GM12878 (cell line): ENCODE data around the gene CYB5R2. TPM values are rescaled to one million over a fixed set of nuclear protein-coding genes. Genes with fewer than 3 reads are reported as not detected.

Source experiments
- ATAC-seq: fragments of 200-7000 bp; cut with Tn5 transposase; 3 replicates; pipeline ENCODE4 v1.9.1; 2020; ENCODE audit warnings: mild to moderate bottlenecking, moderate library complexity
- BruUV-seq: library from RNA; stranded (reverse); fragments of 400-500 nt; replicated peaks from 2 replicates; lab custom pipeline; 2021; lab: Mats Ljungman, UMichigan
- CTCF ChIA-PET: fragments of 300-600 bp; sonication (Branson Sonifier 250); formaldehyde crosslinking; extraction: SDS; loops from one replicate; lab custom pipeline; 2021; ENCODE audit warnings: inconsistent platforms; lab: Yijun Ruan, JAX
- POLR2A ChIA-PET: fragments of 350-600 bp; formaldehyde crosslinking; extraction: SDS; loops from one replicate; lab custom pipeline; 2021; ENCODE audit warnings: inconsistent platforms; lab: Charles Lee
- RAD21 ChIA-PET: fragments of 300-600 bp; sonication (Branson Sonifier 250); formaldehyde crosslinking; loops from one replicate; lab custom pipeline; 2023; ENCODE audit warnings: antibody characterized with exemption; ENCODE audit not compliant: unreplicated experiment; lab: Charles Lee
- SMC1A ChIA-PET: fragments of 300-600 bp; sonication (Branson Sonifier 250); formaldehyde crosslinking; loops from one replicate; lab custom pipeline; 2023; ENCODE audit not compliant: unreplicated experiment, uncharacterized antibody; lab: Charles Lee
- DNase-seq: peaks from one replicate; pipeline ENCODE4 v3.0.0-alpha.2; 2011; ENCODE audit warnings: low read depth, low spot score
- FAIRE-seq: peaks from 3 replicates; lab custom pipeline; 2011; peaks lifted over from hg19 to GRCh38; lab: Jason Lieb, UNC
- H2AFZ ChIP-seq: 2 replicates; pipeline ENCODE4 v1.6.0; 2011; ENCODE audit warnings: low read depth, low read length, control low read depth; ENCODE audit not compliant: control insufficient read depth
- H3K27ac ChIP-seq: 2 replicates; pipeline ENCODE4 v1.5.1; 2011; ENCODE audit warnings: control low read depth; ENCODE audit not compliant: control insufficient read depth, insufficient read depth
- H3K27me3 ChIP-seq, 2 experiments: replicated peaks in 1 of 2; 2 replicates each; pipeline versions ENCODE4 v1.6.0 to v1.6.1; 2011; ENCODE audit warnings: low read length in 1 of 2; ENCODE audit not compliant: control insufficient read depth in 2 of 2, insufficient read depth in 2 of 2
- H3K36me3 ChIP-seq, 2 experiments: 2 replicates each; pipeline ENCODE4 v1.5.1; 2011; ENCODE audit warnings: low read length in 1 of 2; ENCODE audit not compliant: control insufficient read depth in 2 of 2, insufficient read depth in 2 of 2
- H3K4me1 ChIP-seq: 2 replicates; pipeline ENCODE4 v1.6.1; 2011; ENCODE audit warnings: mild to moderate bottlenecking, low read length, moderate library complexity, mixed read lengths; ENCODE audit not compliant: control insufficient read depth, insufficient read depth
- H3K4me2 ChIP-seq: 2 replicates; pipeline ENCODE4 v1.6.0; 2011; ENCODE audit warnings: control low read depth; ENCODE audit not compliant: control insufficient read depth, insufficient read depth
- H3K4me3 ChIP-seq: fragments of 200-600 bp; sonication (generic); 2 replicates; pipeline ENCODE4 v1.5.1; 2016
- H3K79me2 ChIP-seq: 2 replicates; pipeline ENCODE4 v1.6.0; 2011; ENCODE audit warnings: low read length; ENCODE audit not compliant: control insufficient read depth, insufficient read depth
- H3K9ac ChIP-seq: 2 replicates; pipeline ENCODE4 v1.8.0; 2011; ENCODE audit warnings: low read length, control low read depth, mixed read lengths; ENCODE audit not compliant: control insufficient read depth, insufficient read depth
- H3K9me3 ChIP-seq: replicated peaks from 3 replicates; pipeline ENCODE4 v1.5.1; 2011; ENCODE audit warnings: mild to moderate bottlenecking, low read length; ENCODE audit not compliant: control insufficient read depth, insufficient read depth
- H4K20me1 ChIP-seq: 2 replicates; pipeline ENCODE4 v1.6.0; 2011; ENCODE audit not compliant: control insufficient read depth, insufficient read depth
- CEBPB ChIP-seq, 2 experiments: fragments of 150-350 bp in 1 of 2; IDR thresholded peaks; 2 replicates each; pipeline ENCODE4 v1.6.1; 2012 to 2014; ENCODE audit warnings: low read depth in 2 of 2, low read length in 2 of 2, borderline replicate concordance in 1 of 2, inconsistent platforms in 1 of 2
- EED ChIP-seq: sonication (generic); IDR thresholded peaks from 2 replicates; pipeline ENCODE4 v1.6.1; 2016; ENCODE audit warnings: antibody characterized with exemption, low read depth
- EZH2 ChIP-seq: IDR thresholded peaks from 2 replicates; pipeline ENCODE4 v1.6.1; 2012; ENCODE audit warnings: low read depth, mild to moderate bottlenecking, control low read depth, inconsistent platforms, low read length, borderline replicate concordance; ENCODE audit not compliant: control insufficient read depth
- FOS ChIP-seq: IDR thresholded peaks from 3 replicates; pipeline ENCODE4 v1.6.1; 2011; ENCODE audit warnings: borderline replicate concordance; ENCODE audit not compliant: insufficient read length; ENCODE audit errors: extremely low read depth
- HDAC6 ChIP-seq: fragments of 200-600 bp; sonication (generic); IDR thresholded peaks from one replicate; pipeline ENCODE4 v1.8.0; 2017; ENCODE audit warnings: antibody characterized with exemption; ENCODE audit not compliant: unreplicated experiment
- KDM1A ChIP-seq: fragments of 200-600 bp; sonication (generic); IDR thresholded peaks from 2 replicates; pipeline ENCODE4 v1.6.1; 2016; ENCODE audit warnings: borderline replicate concordance
- KLF5 ChIP-seq: fragments of 450-650 bp; IDR thresholded peaks from 2 replicates; pipeline ENCODE4 v1.6.1; 2014; ENCODE audit warnings: mild to moderate bottlenecking; ENCODE audit not compliant: partially characterized antibody
- MYB ChIP-seq: fragments of 150-350 bp; IDR thresholded peaks from 2 replicates; pipeline ENCODE4 v1.6.1; 2014; ENCODE audit warnings: mild to moderate bottlenecking, low read depth, low read length, borderline replicate concordance
- NR2F1 ChIP-seq: fragments of 450-650 bp; conservative IDR thresholded peaks from 2 replicates; pipeline ENCODE4 v1.6.1; 2017; ENCODE audit warnings: mild to moderate bottlenecking
- PAX8 ChIP-seq: fragments of 450-650 bp; IDR thresholded peaks from 2 replicates; pipeline ENCODE4 v1.6.1; 2017; ENCODE audit warnings: mild to moderate bottlenecking, moderate library complexity
- PRDM15 ChIP-seq: fragments of 450-650 bp; formaldehyde crosslinking; IDR thresholded peaks from 2 replicates; pipeline ENCODE4 v1.4.0; 2020; ENCODE audit warnings: mild to moderate bottlenecking, moderate library complexity
- RBBP5 ChIP-seq: fragments of 200-600 bp; sonication (generic); conservative IDR thresholded peaks from 2 replicates; pipeline ENCODE4 v1.6.1; 2016
- SMAD5 ChIP-seq: IDR thresholded peaks from 2 replicates; pipeline ENCODE4 v1.6.1; 2016; ENCODE audit warnings: antibody characterized with exemption, low read depth
- STAT3 ChIP-seq: IDR thresholded peaks from 2 replicates; pipeline ENCODE4 v1.6.1; 2011; ENCODE audit warnings: low read depth, low read length, improper control_type of control experiment
- TARDBP ChIP-seq: IDR thresholded peaks from 2 replicates; pipeline ENCODE4 v1.6.1; 2016; ENCODE audit warnings: borderline replicate concordance
- YBX1 ChIP-seq: fragments of 450-650 bp; IDR thresholded peaks from 2 replicates; pipeline ENCODE4 v1.6.1; 2016; ENCODE audit warnings: antibody characterized with exemption
- ZSCAN29 ChIP-seq: fragments of 450-650 bp; IDR thresholded peaks from 2 replicates; pipeline ENCODE4 v1.6.1; 2017; ENCODE audit warnings: mild to moderate bottlenecking, moderate library complexity
- ZZZ3 ChIP-seq: IDR thresholded peaks from 2 replicates; pipeline ENCODE4 v1.6.1; 2011; ENCODE audit warnings: low read depth; ENCODE audit not compliant: control insufficient read depth, insufficient read length
- WGBS: methylation state at CpG from one replicate; pipeline ENCODE4 v1.1.6; 2016; ENCODE audit warnings: low lambda C conversion rate; ENCODE audit not compliant: insufficient replicate concordance, insufficient coverage; ENCODE audit errors: missing lambda C conversion rate; 5-methylcytosine and 5-hydroxymethylcytosine counted together
- in situ Hi-C: fragments of 300-500 bp; cut with MboI; formaldehyde crosslinking; loops from 9 replicates; pipeline ENCODE4 v1.14.3; 2018; ENCODE audit warnings: mixed read lengths
- intact Hi-C: fragments of 100-400 bp; cut with micrococcal nuclease; formaldehyde crosslinking; loops from one replicate; pipeline ENCODE4 v1.14.2; 2022; ENCODE audit not compliant: unreplicated experiment
- polyA plus RNA-seq, 11 experiments: library from polyadenylated mRNA; depleted of rRNA in 4 of 11; unstranded in 6 of 11; stranded (reverse) in 5 of 11; fragments of >200 nt; fragmentation: Nextera tagmentation in 4 of 11; fragmentation: Illumina TruSeq in 1 of 11; extraction: Ambion mirVana in 4 of 11; extraction: Trizol in 1 of 11; gene quantifications; 1 replicate in 1 of 11; 2 replicates in 10 of 11; pipeline versions ENCODE4 v1.2.1 to v1.2.3, GENCODE V29; 2011 to 2016; ENCODE audit warnings: inconsistent platforms in 2 of 11, missing spikeins in 2 of 11, low read depth in 1 of 11
- total RNA-seq, 4 experiments: library from RNA; depleted of rRNA in 3 of 4; stranded (reverse); fragments of >200 nt in 3 of 4; fragmentation: Illumina TruSeq in 1 of 4; extraction: Trizol in 1 of 4; gene quantifications; 2 replicates each; pipeline versions ENCODE4 v1.2.1 to v1.2.3, GENCODE V29; 2013 to 2021
- TF ChIP-seq, protein P1 (sequence below): fragments of 450-650 bp; IDR thresholded peaks from 2 replicates; pipeline ENCODE4 v1.6.1; 2017; ENCODE audit warnings: low read depth, mild to moderate bottlenecking, moderate library complexity

The CYB5R2 gene
- total and polyA plus RNA-seq, 10 of the 15 experiments (the other 5 are each of a cell fraction or from before 2014, with no cell fraction given): 21.0 to 111 (median 70.4) TPM

- ChIA-PET SMC1A (no interaction called here), RAD21 (interaction anchor here (0.9 kb wide), 1 partner anchor 17 kb away, joined by 3 read pairs; no protein-coding TSS in a partner anchor), POLR2A (interaction anchor here (1.2 kb wide), 1 partner anchor 13 kb away, joined by 3 read pairs; no protein-coding TSS in a partner anchor), CTCF (interaction anchor here (1.0 kb wide), 1 partner anchor 927 kb away, joined by 3 read pairs; no protein-coding TSS in a partner anchor)
- Histone ChIP-seq H3K4me2 (no peak overlapping the region), H4K20me1 (no peaks in the 10 kb centered on the region), H2AFZ (no peak overlapping the region), H3K9me3 (no peaks in the 10 kb centered on the region), H3K27me3 (no peaks in the 10 kb centered on the region; a peak in 1 of 4 replicates), H3K79me2 (no peaks in the 10 kb centered on the region), H3K27ac (no peak overlapping the region), H3K9ac (no peak overlapping the region), H3K36me3 (no peaks in the 10 kb centered on the region), H3K4me1 (no peaks in the 10 kb centered on the region), H3K4me3 (no peak overlapping the region)
- 45% methylated on average over 2 of the region's 2 CpGs for WGBS
- DNase-seq: no peak
- no peak for ATAC-seq
- intact Hi-C loops: no loop called here
- no TSS peak for BruUV-seq
- TF ChIP-seq ZZZ3 (no peak), KLF5 (no peak), ZSCAN29 (no peak), YBX1 (no peak), TARDBP (no peak), HDAC6 (no peak), NR2F1 (no peak), EED (no peak), MYB (no peak), KDM1A (no peak), CEBPB (IDR thresholded peaks at IDR 0.05; ENCODE audit: borderline replicate concordance in 1 of 2, low read depth in 2 of 2, low read length in 2 of 2) (no peak), STAT3 (no peak), SMAD5 (no peak), PAX8 (no peak), RBBP5 (no peak), PRDM15 (CRISPR knock-in tag) (no peak), FOS (no peak), EZH2 (no peak)
- TF ChIP-seq, protein P1, sequence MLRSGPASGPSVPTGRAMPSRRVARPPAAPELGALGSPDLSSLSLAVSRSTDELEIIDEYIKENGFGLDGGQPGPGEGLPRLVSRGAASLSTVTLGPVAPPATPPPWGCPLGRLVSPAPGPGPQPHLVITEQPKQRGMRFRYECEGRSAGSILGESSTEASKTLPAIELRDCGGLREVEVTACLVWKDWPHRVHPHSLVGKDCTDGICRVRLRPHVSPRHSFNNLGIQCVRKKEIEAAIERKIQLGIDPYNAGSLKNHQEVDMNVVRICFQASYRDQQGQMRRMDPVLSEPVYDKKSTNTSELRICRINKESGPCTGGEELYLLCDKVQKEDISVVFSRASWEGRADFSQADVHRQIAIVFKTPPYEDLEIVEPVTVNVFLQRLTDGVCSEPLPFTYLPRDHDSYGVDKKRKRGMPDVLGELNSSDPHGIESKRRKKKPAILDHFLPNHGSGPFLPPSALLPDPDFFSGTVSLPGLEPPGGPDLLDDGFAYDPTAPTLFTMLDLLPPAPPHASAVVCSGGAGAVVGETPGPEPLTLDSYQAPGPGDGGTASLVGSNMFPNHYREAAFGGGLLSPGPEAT: no peak
- no peak for FAIRE-seq
- in situ Hi-C loops: no loop called here
These were observed 10.3 kb upstream of the CYB5R2 start for GRCh38 chr11:7683571-7683970.
